Central memory CD4-positive, alpha-beta T cell (primary cell): Measurements from ENCODE around the gene LAMC3.
"Not testable (repeated sequence)": the region's sequence is repeated elsewhere in the genome, so short reads cannot be mapped to it uniquely, and the experiment has no call there.

ENCODE experiments used
- DNase-seq: peaks from one replicate; pipeline ENCODE4 v3.0.0; 2022

Gene LAMC3

GRCh38 chr9:131101207-131101964 lies 92.4 kb downstream of the LAMC3 start:
- DNase-seq: no peak

GRCh38 chr9:131103024-131103423 lies 94.0 kb downstream of the LAMC3 start:
- DNase-seq: no peak

GRCh38 chr9:131103535-131103934 lies 94.6 kb downstream of the LAMC3 start:
- DNase-seq: no peak

GRCh38 chr9:131104016-131104740 lies 95.2 kb downstream of the LAMC3 start:
- DNase-seq: no peak

GRCh38 chr9:131105952-131106351 lies 97.0 kb downstream of the LAMC3 start:
- DNase-seq: no peak

GRCh38 chr9:131107760-131108159 lies 98.8 kb downstream of the LAMC3 start:
- no peak for DNase-seq

- DNase-seq: no peak
Measured at GRCh38 chr9:131111186-131111853, 102.3 kb downstream of the LAMC3 start.

- DNase-seq: no peak
Measured at GRCh38 chr9:131111854-131112311, 102.9 kb downstream of the LAMC3 start.

- DNase-seq: no peak
Measured at GRCh38 chr9:131112374-131113154, 103.6 kb downstream of the LAMC3 start.

- no peak for DNase-seq
Measured at GRCh38 chr9:131113655-131114054, 104.7 kb downstream of the LAMC3 start.

- DNase-seq: no peak
Measured at GRCh38 chr9:131114084-131114535, 105.1 kb downstream of the LAMC3 start.

- DNase-seq: not testable (repeated sequence)
Measured at GRCh38 chr9:131115360-131115742, 106.4 kb downstream of the LAMC3 start.

GRCh38 chr9:131116281-131117120 lies 107.5 kb downstream of the LAMC3 start:
- DNase-seq: no peak

GRCh38 chr9:131117121-131117761 lies 108.3 kb downstream of the LAMC3 start:
- DNase-seq: no peak

GRCh38 chr9:131117762-131118145 lies 108.8 kb downstream of the LAMC3 start:
- no peak for DNase-seq

GRCh38 chr9:131119600-131119999 lies 110.6 kb downstream of the LAMC3 start:
- no peak for DNase-seq

- DNase-seq: no peak
Measured at GRCh38 chr9:131120620-131121228, 111.8 kb downstream of the LAMC3 start.

- DNase-seq: no peak
Measured at GRCh38 chr9:131121346-131121745, 112.4 kb downstream of the LAMC3 start.

GRCh38 chr9:131122158-131122557 lies 113.2 kb downstream of the LAMC3 start:
- DNase-seq: no peak

- DNase-seq: no peak
Measured at GRCh38 chr9:131125038-131125287, 116.0 kb downstream of the LAMC3 start.
